IMR-90 (cell line): ENCODE data around the gene ARPC1A. TPM values are rescaled to one million over a fixed set of nuclear protein-coding genes. Genes with fewer than 3 reads are reported as not detected.

Experiments
- ATAC-seq: fragments of 200-7000 bp; cut with Tn5 transposase; 2 replicates; pipeline ENCODE4 v1.9.1; 2020; ENCODE audit warnings: low read depth, mild to moderate bottlenecking, moderate library complexity
- BruUV-seq: library from RNA; stranded (reverse); fragments of 400-500 nt; replicated peaks from 2 replicates; lab custom pipeline; 2021; lab: Mats Ljungman, UMichigan
- CTCF ChIA-PET: fragments of 300-600 bp; formaldehyde crosslinking; extraction: SDS; loops from one replicate; lab custom pipeline; 2021; ENCODE audit warnings: antibody characterized with exemption; lab: Yijun Ruan, JAX
- POLR2A ChIA-PET: fragments of 300-600 bp; sonication (Branson Sonifier 250); formaldehyde crosslinking; loops from one replicate; lab custom pipeline; 2022; ENCODE audit warnings: antibody characterized with exemption; ENCODE audit not compliant: unreplicated experiment; lab: Charles Lee
- DNase-seq: peaks from one replicate; pipeline ENCODE4 v3.0.0; 2013
- H2AFZ ChIP-seq: replicated peaks from 2 replicates; pipeline ENCODE3; 2013; ENCODE audit warnings: low read length, mild to moderate bottlenecking; ENCODE audit not compliant: poor library complexity
- H2AK5ac ChIP-seq: 2 replicates; pipeline ENCODE4 v1.6.1; 2013; ENCODE audit warnings: low read depth, low read length, inconsistent platforms
- H2AK9ac ChIP-seq: replicated peaks from 2 replicates; pipeline ENCODE3; 2013; ENCODE audit warnings: mild to moderate bottlenecking, low read depth, low read length, moderate library complexity; ENCODE audit not compliant: poor library complexity
- H2BK120ac ChIP-seq: 2 replicates; pipeline ENCODE4 v1.6.1; 2013; ENCODE audit warnings: low read depth, low read length, inconsistent platforms
- H2BK15ac ChIP-seq: 3 replicates; pipeline ENCODE4 v1.6.1; 2013; ENCODE audit warnings: low read depth, low read length, inconsistent platforms
- H2BK20ac ChIP-seq: 2 replicates; pipeline ENCODE4 v1.6.1; 2013; ENCODE audit warnings: low read depth, mild to moderate bottlenecking, inconsistent platforms, low read length, moderate library complexity
- H2BK5ac ChIP-seq: 2 replicates; pipeline ENCODE4 v1.6.1; 2013; ENCODE audit warnings: mild to moderate bottlenecking, low read depth, low read length, inconsistent platforms; ENCODE audit not compliant: poor library complexity, severe bottlenecking
- H3K14ac ChIP-seq: replicated peaks from 2 replicates; pipeline ENCODE4 v1.6.1; 2013; ENCODE audit warnings: low read depth, low read length, inconsistent platforms
- H3K18ac ChIP-seq: 2 replicates; pipeline ENCODE4 v1.6.1; 2013; ENCODE audit warnings: low read depth, low read length, control low read depth
- H3K23ac ChIP-seq: 2 replicates; pipeline ENCODE4 v1.6.1; 2013; ENCODE audit warnings: low read depth, low read length, inconsistent platforms
- H3K27ac ChIP-seq: 2 replicates; pipeline ENCODE4 v1.5.1; 2013; ENCODE audit warnings: mild to moderate bottlenecking, control low read depth, low read length; ENCODE audit not compliant: insufficient read depth
- H3K27me3 ChIP-seq: 2 replicates; pipeline ENCODE4 v1.6.1; 2013; ENCODE audit warnings: low read length; ENCODE audit not compliant: control insufficient read depth, insufficient read depth
- H3K36me3 ChIP-seq: 2 replicates; pipeline ENCODE4 v1.6.1; 2013; ENCODE audit warnings: low read length, mixed read lengths; ENCODE audit not compliant: control insufficient read depth, insufficient read depth
- H3K4ac ChIP-seq: 2 replicates; pipeline ENCODE4 v1.6.1; 2013; ENCODE audit warnings: low read depth, low read length, inconsistent platforms
- H3K4me1 ChIP-seq: 2 replicates; pipeline ENCODE4 v1.6.1; 2013; ENCODE audit warnings: low read length, mixed read lengths; ENCODE audit not compliant: control insufficient read depth, insufficient read depth
- H3K4me2 ChIP-seq: 2 replicates; pipeline ENCODE4 v1.6.1; 2013; ENCODE audit warnings: low read depth, mild to moderate bottlenecking, control low read depth, low read length, moderate library complexity
- H3K4me3 ChIP-seq: 2 replicates; pipeline ENCODE4 v1.5.1; 2013; ENCODE audit warnings: low read depth, mild to moderate bottlenecking, control low read depth, low read length, moderate library complexity; ENCODE audit not compliant: insufficient read depth
- H3K56ac ChIP-seq: 2 replicates; pipeline ENCODE4 v1.6.1; 2013; ENCODE audit warnings: low read length, inconsistent platforms; ENCODE audit not compliant: insufficient read depth; ENCODE audit errors: extremely low read depth
- H3K79me1 ChIP-seq, 2 experiments: 2 replicates each; pipeline ENCODE4 v1.6.1; 2013; ENCODE audit warnings: low read length in 2 of 2, inconsistent platforms in 1 of 2, low read depth in 1 of 2
- H3K9ac ChIP-seq: 2 replicates; pipeline ENCODE4 v1.6.1; 2013; ENCODE audit warnings: low read depth, low read length, control low read depth
- H3K9me1 ChIP-seq: 2 replicates; pipeline ENCODE4 v1.6.1; 2013; ENCODE audit warnings: low read length, inconsistent platforms; ENCODE audit not compliant: insufficient read depth
- H3K9me3 ChIP-seq: 2 replicates; pipeline ENCODE4 v1.6.1; 2013; ENCODE audit warnings: low read length; ENCODE audit not compliant: control insufficient read depth, insufficient read depth
- H4K20me1 ChIP-seq: 2 replicates; pipeline ENCODE4 v1.6.1; 2013; ENCODE audit warnings: low read length, inconsistent platforms; ENCODE audit not compliant: insufficient read depth
- H4K5ac ChIP-seq: 2 replicates; pipeline ENCODE4 v1.6.1; 2013; ENCODE audit warnings: mild to moderate bottlenecking, low read depth, low read length, control low read depth
- H4K8ac ChIP-seq, 2 experiments: 2 replicates each; pipeline ENCODE4 v1.6.1; 2013; ENCODE audit warnings: low read depth in 2 of 2, low read length in 2 of 2, control low read depth in 1 of 2, inconsistent platforms in 1 of 2
- H4K91ac ChIP-seq: 2 replicates; pipeline ENCODE4 v1.6.1; 2013; ENCODE audit warnings: low read depth, low read length, inconsistent platforms; ENCODE audit not compliant: insufficient read depth
- CTCF ChIP-seq: conservative IDR thresholded peaks from 2 replicates; pipeline ENCODE4 v1.5.1; 2012; ENCODE audit warnings: mild to moderate bottlenecking, low read depth, low read length, improper control_type of control experiment
- RAD21 ChIP-seq: IDR thresholded peaks from 2 replicates; pipeline ENCODE4 v1.6.1; 2012; ENCODE audit warnings: low read length, improper control_type of control experiment
- USF2 ChIP-seq: fragments of 150-350 bp; IDR thresholded peaks from 2 replicates; pipeline ENCODE4 v1.6.1; 2017; ENCODE audit warnings: mild to moderate bottlenecking, antibody characterized with exemption, low read length, low read depth
- WGBS, 2 experiments: methylation state at CpG; one replicate each; pipeline versions ENCODE4 v1.1.5 to v1.1.7; 2013; ENCODE audit warnings: missing lambda C conversion rate in 2 of 2; ENCODE audit not compliant: insufficient read length in 1 of 2; ENCODE audit errors: extremely low coverage in 2 of 2; 5-methylcytosine and 5-hydroxymethylcytosine counted together
- dilution Hi-C: fragments of 300-500 bp; cut with HindIII; formaldehyde crosslinking; loops from one replicate; pipeline ENCODE4 v1.14.3; 2018; ENCODE audit warnings: low sequenced_read_pairs; ENCODE audit not compliant: unreplicated experiment
- in situ Hi-C: fragments of 300-500 bp; cut with MboI; formaldehyde crosslinking; loops from 3 replicates; pipeline ENCODE4 v1.14.3; 2019; ENCODE audit warnings: low sequenced_read_pairs, inconsistent platforms, mixed read lengths
- intact Hi-C: fragments of 100-400 bp; cut with micrococcal nuclease; formaldehyde crosslinking; loops from 2 replicates; pipeline ENCODE4 v1.10.0; 2022
- polyA plus RNA-seq, 3 experiments: library from polyadenylated mRNA; depleted of rRNA; stranded (reverse); fragments of >200 nt; gene quantifications; 2 replicates each; pipeline ENCODE4 v1.2.3, GENCODE V29; 2012; ENCODE audit warnings: low replicate concordance in 1 of 3
- total RNA-seq: library from RNA; depleted of rRNA; stranded (reverse); fragments of >200 nt; gene quantifications from 2 replicates; pipeline ENCODE4 v1.2.3, GENCODE V29; 2012

ARPC1A gene
- total and polyA plus RNA-seq, 2 of the 4 experiments (the other 2 are of a cell fraction), result 253 to 327 TPM

- H3K4me3 ChIP-seq, result no peak overlapping the region
- no peak overlapping the region for H3K4me2 ChIP-seq
- H3K27me3 ChIP-seq, result no peaks in the 10 kb centered on the region
- no peak overlapping the region for H3K14ac ChIP-seq
- H3K79me1 ChIP-seq, result peaks cover 20 to 45% of the 10 kb centered on the region in 2 experiments; a peak in 3 of 4 replicates
- TF ChIP-seq USF2 (no peak), RAD21 (no peak), CTCF (no peak)
- WGBS, 2 experiments, result no CpG with 5 or more reads among the region's 2 CpGs
- H3K9me1 ChIP-seq, result peaks cover under 1% of the 10 kb centered on the region; the same call in 1 of the 2 replicates
- intact Hi-C loops, result no loop called here
- H2BK120ac ChIP-seq, result no peak overlapping the region
- POLR2A ChIA-PET, result no interaction called here
- no peak overlapping the region for H3K23ac ChIP-seq
- no TSS peak for BruUV-seq
- H2AK9ac ChIP-seq, result no peak overlapping the region
- peaks cover 41% of the 10 kb centered on the region for H4K20me1 ChIP-seq
- H2AFZ ChIP-seq, result no peak overlapping the region
- no peak overlapping the region for H2BK5ac ChIP-seq
- H3K4ac ChIP-seq, result no peak overlapping the region
- peaks cover 4% of the 10 kb centered on the region; the same call in 1 of the 2 replicates for H3K4me1 ChIP-seq
- in situ Hi-C loops, result no loop called here
- no peak overlapping the region for H4K5ac ChIP-seq
- ATAC-seq (no peak), DNase-seq (no peak)
- H3K27ac ChIP-seq, result no peak overlapping the region
- no peak overlapping the region for H2AK5ac ChIP-seq
- H2BK15ac ChIP-seq, result no peak overlapping the region
- H4K8ac ChIP-seq, result no peak overlapping the region
- H3K18ac ChIP-seq, result no peak overlapping the region
- no peak overlapping the region for H2BK20ac ChIP-seq
- no peaks in the 10 kb centered on the region for H3K9me3 ChIP-seq
- no peak overlapping the region for H4K91ac ChIP-seq
- H3K36me3 ChIP-seq, result peaks cover 33% of the 10 kb centered on the region
- H3K9ac ChIP-seq, result no peak overlapping the region
- dilution Hi-C loops, result no loop called here
- no peak overlapping the region for H3K56ac ChIP-seq
- CTCF ChIA-PET, result interaction anchor here (0.6 kb wide), 1 partner anchor 201 kb away, joined by 7 read pairs; no protein-coding TSS in a partner anchor
Observed at GRCh38 chr7:99410635-99411034, 84.9 kb downstream of the ARPC1A start.
